ENCODE measurements around the gene CYS1.
A peak's percentile ranks its signal among the peaks of the same experiment; 100 is the strongest.
"Not testable (repeated sequence)": the region's sequence is repeated elsewhere in the genome, so short reads cannot be mapped to it uniquely, and the experiment has no call there.

The CYS1 gene

GRCh38 chr2:10079870-10080535 lies at the start of gene CYS1:
Gene CYS1, minus strand, starts transcription at chr2:10080411. Its CDS starts 188 bp downstream, at chr2:10080223.
- DNase-seq = no peak

GRCh38 chr2:10129490-10129889 lies 49.3 kb upstream of the CYS1 start:
- no peak for DNase-seq

- DNase-seq = no peak
Observed at GRCh38 chr2:10128420-10128819, 48.2 kb upstream of the CYS1 start.

GRCh38 chr2:10126632-10127026 lies 46.4 kb upstream of the CYS1 start:
- no peak for DNase-seq

GRCh38 chr2:10125842-10126631 lies 45.8 kb upstream of the CYS1 start:
- DNase-seq = no peak

- DNase-seq = peak; percentile 61
Observed at GRCh38 chr2:10124538-10125045, 44.4 kb upstream of the CYS1 start.

GRCh38 chr2:10123281-10123680 lies 43.1 kb upstream of the CYS1 start:
- DNase-seq = no peak

GRCh38 chr2:10122500-10123280 lies 42.5 kb upstream of the CYS1 start, which contains the start of gene RRM2:
Gene RRM2, plus strand, starts transcription at chr2:10122739. Its CDS starts 60 bp downstream, at chr2:10122799.
- DNase-seq = peak; percentile 89

GRCh38 chr2:10120877-10121574 lies 40.8 kb upstream of the CYS1 start:
- no peak for DNase-seq

- DNase-seq = peak; percentile 94
Observed at GRCh38 chr2:10120158-10120876, 40.1 kb upstream of the CYS1 start.

GRCh38 chr2:10119601-10120157 lies 39.5 kb upstream of the CYS1 start:
- no peak for DNase-seq

- DNase-seq = no peak
Observed at GRCh38 chr2:10119027-10119325, 38.8 kb upstream of the CYS1 start.

- no peak for DNase-seq
Observed at GRCh38 chr2:10109311-10109710, 29.1 kb upstream of the CYS1 start.

- DNase-seq = not testable (repeated sequence)
Observed at GRCh38 chr2:10104906-10105305, 24.7 kb upstream of the CYS1 start.

- no peak for DNase-seq
Observed at GRCh38 chr2:10103179-10103578, 23.0 kb upstream of the CYS1 start.

GRCh38 chr2:10101491-10101890 lies 21.3 kb upstream of the CYS1 start:
- DNase-seq = no peak

- peak; percentile 36 for DNase-seq
Observed at GRCh38 chr2:10097352-10098148, 17.3 kb upstream of the CYS1 start.

- DNase-seq = no peak
Observed at GRCh38 chr2:10096641-10097040, 16.4 kb upstream of the CYS1 start.

- no peak for DNase-seq
Observed at GRCh38 chr2:10095175-10095574, 15.0 kb upstream of the CYS1 start.

GRCh38 chr2:10094271-10094814 lies 14.1 kb upstream of the CYS1 start:
- DNase-seq = no peak

- DNase-seq = not testable (repeated sequence)
Observed at GRCh38 chr2:10091889-10092244, 11.7 kb upstream of the CYS1 start.
